NCI-H524 (cell line): ENCODE results near the gene TPO.
"Not testable (repeated sequence)": the region's sequence is repeated elsewhere in the genome, so short reads cannot be mapped to it uniquely, and the experiment has no call there.

Experiments
- DNase-seq, 2 experiments: peaks; one replicate each; lab custom pipeline; 2025; lab: John Stamatoyannopoulos, UW

TPO gene

DNA sequence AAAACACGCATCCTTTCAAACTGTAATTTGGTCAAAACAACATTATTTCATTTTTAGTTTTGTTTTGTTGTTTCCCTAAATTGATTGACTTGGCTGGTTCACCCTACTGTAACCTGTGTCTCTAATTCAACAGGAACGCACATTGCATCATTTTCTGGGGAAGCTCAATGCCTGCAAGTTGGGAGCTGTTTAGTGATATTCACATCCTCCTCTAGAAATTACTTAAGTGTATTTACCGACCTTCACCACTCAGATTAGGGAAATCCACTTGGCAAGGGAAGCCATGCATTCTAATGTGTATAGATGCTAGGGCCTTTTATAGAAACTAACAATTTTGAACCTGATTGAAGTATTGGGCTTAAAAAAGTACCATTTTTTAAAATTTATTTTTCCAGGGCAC is 7.3 kb upstream of the TPO start:
- DNase-seq = no peak

DNA sequence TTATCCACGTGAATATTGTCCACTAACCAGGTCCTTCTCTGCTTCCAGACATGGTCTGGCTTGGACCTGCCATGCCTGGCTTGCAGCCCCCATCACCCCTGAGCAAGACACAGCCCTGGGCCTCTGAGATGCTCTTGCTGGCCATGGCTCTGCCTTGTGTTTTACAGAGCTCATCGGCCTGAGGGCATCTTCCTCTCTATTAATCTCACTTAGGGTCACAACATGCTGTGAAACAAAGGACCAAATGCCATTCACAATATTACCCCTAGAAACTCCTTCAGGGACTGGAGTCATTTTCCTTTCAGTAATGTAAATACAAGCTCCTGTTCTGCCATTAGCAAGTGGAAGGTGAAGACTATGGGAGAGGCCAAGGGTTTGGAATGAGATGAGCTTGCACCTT is 6.8 kb upstream of the TPO start:
- DNase-seq = no peak

DNA sequence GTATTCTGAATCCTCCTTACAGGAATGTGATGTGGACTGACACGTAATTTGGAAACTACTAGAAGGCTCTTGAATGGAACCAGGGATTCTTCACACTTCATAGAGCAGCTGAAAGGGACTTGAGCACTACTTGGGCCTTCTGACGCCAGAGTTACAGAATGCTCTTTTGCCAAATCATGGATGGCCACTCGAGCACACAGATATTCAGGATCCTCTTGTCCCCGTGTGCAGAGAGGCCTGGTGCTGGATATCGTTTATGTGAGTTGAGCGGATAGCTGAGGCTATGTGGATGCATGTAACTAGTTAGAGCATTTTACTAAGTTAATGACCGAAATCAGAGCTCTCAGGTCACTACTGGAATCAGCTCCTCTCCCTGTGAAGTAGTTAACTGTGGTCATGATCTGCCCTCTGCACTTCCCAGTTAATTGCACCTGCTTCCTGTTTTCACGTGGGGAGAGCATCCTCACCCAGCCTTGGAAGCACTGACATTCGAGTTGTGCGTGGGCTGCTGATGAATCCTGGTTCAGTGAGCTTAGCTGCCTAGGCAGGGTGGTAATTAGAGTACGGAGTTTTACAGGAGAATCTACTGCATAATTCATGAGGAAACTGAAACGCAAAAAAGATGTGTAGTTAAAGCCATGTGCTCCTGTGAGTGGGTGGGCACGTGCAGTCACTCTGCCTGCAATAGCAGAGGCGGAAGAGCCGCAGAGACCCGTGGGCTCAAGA is 5.2 kb upstream of the TPO start:
- DNase-seq = no peak

DNA sequence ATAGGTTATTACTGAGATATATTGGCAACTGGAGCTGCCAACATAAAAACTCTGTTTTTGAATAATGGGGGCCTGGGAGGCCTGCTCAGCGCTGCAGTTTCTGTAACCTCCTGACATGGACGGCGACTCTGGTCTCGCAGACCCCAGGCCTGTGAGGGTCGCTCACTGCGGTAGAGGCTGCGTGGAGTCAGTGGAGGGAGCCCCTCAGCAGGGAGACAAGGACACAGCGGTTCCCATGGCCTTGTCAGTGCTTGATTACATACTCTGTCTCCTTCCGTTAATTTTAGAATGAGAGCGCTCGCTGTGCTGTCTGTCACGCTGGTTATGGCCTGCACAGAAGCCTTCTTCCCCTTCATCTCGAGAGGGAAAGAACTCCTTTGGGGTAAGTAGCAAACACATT is 858 bp downstream of the TPO start:
- no peak for DNase-seq

DNA sequence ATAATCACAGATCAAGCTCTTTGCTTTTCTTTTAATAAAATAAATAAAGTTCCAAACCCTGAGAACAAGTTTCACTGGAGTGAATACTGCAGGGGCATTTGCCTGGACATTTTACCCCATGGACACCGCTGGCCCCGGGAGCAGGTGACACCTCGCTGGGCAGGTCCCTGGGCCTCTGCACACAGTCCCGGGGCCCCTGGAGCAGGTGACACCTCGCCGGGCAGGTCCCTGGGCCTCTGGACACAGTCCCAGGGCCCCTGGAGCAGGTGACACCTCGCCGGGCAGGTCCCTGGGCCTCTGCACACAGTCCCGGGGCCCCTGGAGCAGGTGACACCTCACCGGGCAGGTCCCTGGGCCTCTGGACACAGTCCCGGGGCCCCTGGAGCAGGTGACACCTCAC is 1.6 kb downstream of the TPO start:
- not testable (repeated sequence) for DNase-seq

DNA sequence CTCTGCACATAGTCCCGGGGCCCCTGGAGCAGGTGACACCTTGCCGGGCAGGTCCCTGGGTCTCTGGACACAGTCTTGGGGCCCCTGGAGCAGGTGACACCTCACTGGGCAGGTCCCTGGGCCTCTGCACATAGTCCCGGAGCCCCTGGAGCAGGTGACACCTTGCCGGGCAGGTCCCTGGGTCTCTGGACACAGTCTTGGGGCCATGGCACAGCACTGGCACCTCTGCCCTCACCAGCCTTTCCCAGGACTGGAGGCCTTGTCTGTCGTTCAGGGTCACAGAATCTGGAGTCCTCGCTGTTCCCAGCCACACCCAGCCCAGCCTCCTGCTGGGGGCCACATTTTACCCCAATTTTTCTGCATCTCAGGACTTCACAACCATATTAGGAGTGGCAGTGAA is 2.2 kb downstream of the TPO start:
- DNase-seq = no peak

DNA sequence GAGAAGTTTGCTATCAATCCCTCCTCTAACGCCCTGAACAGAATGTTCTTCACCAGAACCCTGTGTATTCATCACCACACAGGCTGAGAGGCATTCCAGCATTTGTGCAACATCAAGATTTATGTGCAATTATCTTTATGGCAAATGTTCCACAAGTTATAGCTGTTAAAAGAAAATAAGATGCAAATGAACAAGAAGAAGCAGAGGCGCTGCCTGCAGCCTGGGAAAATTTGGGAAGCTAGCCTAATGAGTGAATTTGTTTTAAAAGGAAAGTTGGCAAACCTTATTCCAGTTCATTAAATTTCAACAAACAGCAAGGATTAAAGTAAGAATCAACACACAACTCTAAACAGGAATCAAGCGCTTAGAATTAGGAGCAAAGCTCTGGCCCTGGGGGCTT is 5.3 kb downstream of the TPO start:
- no peak for DNase-seq

DNA sequence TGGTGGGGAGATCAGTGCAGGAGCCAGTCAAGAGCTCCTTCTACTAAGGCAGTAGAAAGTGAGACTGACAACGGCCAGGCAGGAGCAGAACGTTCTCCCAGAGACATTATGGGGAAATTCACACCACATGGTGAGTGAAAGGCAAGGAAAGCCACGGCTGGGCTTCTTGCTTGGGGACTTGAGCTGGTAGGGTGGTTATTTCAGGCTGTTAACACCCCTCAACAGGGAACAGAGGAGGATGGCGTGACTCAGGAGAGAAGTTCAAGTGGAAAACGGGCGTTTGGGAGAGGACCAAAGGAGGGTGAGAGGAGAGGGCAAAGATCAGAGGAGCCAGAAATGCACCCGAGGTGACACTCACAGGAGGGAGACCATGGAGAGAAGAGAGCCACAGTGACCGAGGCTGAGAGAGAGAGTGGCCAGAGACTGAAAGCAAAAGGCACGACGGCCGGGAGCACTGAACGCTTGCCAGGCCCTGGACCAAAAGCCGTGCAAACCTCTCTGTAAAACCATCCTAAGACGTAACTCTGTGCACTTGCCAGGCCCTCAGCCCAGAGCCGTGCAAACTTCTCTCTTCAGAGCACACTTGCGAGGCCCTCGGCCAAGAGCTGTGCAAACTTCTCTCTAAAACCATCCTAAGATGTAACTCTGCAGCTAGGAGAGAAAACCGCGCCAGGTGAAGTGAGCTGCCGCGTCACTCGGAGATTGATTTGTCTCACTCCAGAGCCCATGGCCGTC is 7.7 kb downstream of the TPO start:
- DNase-seq = no peak

DNA sequence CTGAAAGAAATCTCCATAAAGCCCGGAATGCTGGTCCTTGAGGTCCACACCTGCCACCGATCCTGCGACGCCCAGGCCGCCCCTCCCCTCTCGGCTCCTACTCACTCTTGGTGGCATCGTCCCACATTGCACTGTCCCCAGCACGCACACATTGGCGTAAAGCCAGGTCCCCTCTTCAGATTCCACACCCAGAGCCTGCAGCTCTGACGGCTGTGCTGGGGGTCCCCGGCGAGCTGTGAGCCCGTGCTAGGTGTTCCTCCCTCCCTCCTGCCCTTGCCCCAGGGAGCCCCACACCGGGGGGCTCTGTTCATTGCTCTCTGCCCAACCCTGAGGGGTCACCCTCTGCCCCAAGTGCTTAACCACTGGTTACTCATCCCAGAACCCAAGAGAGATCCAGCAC is 8.5 kb downstream of the TPO start:
- peak; percentile 27 to 48 for DNase-seq

DNA sequence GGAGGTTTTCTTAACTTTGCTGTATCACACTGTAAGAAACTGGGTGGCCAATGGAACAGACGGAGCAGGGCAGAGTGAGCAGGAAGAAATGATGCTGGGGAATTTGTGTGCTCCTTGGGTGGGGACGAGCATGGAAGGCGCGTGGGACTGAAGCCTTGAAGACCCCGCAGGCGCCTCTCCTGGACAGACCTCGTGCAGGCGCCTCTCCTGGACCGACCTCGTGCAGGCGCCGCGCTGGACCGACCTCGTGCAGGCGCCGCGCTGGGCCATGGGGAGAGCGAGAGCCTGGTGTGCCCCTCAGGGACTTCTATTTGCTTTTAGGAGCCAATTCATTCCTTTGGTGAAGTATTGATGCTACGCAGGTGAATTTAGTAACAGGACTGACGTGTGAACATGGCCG is 8.9 kb downstream of the TPO start:
- no peak for DNase-seq

DNA sequence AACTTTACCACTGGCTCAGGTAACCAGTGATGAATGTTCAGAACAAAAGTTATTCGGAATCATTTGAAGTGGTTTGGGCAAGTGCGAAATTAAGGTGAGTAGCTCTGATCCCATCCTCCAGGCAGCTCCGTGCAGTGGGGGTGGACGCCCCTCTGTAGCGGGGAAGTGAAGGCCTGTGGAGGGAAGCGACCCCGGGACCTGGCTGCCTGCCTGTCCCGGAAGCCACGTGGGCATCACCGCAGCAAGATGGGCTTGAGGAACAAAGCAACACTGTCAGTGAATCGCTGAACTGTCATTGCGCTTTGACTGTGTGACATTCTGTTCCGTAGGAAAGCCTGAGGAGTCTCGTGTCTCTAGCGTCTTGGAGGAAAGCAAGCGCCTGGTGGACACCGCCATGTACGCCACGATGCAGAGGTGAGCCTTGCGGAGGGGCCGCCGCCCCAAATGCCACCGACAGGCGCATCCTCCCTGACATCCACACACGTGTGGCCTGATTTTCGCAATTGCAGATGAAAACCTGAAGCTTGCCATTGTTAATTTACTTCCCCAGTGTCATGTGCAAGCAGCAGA is 9.5 kb downstream of the TPO start:
- DNase-seq = no peak

DNA sequence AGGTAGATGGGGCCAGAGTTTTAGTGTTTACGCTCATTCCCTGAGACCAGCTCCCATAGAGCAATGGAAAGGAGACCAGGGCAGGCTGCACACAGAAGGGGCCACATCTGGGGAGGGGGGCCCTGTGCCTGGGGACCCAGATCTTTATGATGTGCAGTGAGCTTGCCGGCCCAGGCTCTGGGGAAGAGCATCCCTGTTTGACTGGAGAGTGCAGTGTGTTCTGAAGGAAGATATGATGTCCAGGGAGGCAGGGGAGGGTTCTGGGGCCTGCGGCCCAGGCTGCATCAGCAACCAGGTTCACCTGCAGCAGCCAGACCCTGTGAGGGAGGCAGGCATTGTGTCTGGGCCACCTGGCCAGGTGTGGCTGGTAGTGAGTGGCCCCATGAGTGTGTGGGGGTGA is 13.8 kb downstream of the TPO start:
- no peak for DNase-seq

DNA sequence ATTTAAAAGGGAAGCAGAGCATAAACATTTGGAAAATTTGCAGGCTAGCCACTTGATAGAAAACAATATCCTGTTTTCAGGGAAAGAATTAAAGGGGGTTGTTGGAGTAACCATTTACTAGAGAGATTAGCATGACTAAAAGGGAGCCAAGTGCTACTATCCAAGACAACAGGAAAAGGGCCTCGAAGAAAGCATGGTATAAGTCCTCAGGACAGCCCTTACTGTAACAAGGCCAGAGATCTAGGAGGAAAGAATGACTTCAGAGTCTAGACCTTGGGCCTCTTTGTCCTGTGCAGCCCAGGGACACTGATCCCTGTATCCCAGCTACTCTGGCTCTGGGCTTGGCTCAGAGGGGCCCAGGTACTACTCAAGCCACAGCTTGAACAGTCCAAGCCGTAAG is 16.6 kb downstream of the TPO start:
- no peak for DNase-seq

DNA sequence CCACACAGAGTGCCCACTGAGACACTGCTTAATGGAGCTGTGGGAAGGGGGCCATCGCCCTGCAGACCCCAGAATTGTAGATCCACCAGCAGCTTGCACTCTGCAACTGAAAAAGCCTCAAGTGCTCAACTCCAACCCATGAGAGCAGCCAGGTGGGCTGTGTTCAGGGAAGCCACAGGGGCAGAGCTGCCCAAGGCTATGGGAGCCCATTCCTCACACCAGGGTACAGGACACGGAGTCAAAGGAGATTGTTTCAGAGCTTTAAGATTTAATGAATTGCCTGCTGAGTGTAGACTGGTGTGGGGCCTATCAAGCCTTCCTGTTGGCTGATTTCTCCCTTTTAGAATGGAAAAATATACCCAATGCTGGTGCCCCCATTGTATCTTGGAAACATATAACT is 17.2 kb downstream of the TPO start:
- DNase-seq = no peak

DNA sequence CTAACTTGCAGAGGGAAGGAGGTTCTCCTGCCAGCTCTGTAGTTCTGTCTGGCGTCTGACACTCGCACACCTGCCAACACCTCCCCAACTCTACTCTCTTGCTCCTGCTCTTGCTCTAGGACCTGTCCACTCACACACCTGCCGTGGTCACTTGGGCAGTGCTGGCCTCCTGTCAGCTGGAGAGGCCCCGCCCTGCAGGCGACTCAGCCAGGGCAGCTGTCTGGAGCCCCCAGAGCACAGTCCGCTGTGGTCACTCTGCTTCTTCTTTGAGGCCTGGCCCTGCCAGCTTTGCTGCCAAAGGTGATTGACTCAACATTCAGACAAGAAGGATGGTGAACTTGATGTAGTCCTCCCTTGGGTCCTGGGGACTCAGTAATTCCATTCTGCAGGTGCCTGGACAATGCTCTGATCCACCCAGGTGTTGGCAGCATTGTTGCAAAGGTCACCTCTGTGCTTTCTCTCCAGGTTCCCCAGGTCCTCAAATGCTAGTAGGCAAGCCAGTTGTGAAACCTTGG is 18.7 kb downstream of the TPO start:
- DNase-seq = no peak

DNA sequence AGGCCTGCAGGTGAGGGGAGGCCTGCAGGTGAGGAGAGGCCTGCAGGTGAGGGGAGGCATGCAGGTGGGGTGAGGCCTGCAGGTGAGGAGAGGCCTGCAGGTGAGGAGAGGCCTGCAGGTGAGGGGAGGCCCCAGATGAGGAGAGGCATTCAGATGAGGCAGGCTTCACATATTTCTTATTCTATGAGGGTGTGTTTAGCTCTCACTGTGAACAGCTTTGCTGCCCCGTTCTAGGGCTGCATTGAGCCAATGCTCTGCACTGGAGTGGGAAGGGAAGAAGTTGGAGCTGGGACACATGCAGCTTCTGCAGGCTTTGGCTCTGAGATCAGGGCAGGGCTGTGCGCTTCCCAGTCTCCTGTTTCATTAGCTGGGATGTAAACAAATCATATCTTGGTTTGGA is 19.5 kb downstream of the TPO start:
- DNase-seq = no peak

DNA sequence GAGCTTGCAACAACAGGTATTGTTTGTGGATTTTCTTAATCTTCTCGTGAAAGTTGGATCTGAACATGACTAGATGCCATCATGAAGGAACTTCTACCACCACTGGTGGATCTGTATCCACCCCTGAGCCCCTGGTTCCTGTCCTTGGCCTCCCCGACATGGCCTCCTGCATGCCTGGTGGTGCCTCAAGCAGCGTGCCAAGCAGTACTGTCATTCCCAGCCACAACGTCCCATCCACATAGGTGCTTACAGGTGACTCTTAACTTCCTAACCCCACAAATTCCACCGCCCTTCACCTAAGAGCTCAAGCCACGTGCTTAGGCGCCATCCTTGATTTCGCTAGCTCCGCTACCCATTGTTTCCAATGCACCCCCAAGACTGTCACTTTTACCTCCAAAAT is 23.1 kb downstream of the TPO start:
- no peak for DNase-seq

DNA sequence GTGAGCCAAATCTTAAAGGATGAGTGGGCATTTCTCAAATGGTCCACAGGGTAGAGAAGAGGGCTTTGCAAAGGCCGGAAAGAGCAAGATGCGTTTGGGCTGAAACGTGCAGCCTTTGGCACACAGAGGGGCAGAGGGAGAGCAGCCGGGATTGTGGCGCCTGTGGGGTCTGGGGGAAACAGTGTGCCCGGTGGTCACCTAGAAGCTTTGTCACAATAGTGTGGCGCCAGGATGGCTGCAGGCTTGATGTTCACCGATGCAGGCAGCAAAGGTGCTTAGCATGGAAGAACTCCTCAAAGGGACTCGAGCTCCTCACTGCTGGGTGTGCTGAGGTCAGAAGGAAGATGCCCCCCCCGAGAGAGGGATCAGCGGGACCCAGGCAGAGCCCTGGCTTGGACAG is 23.8 kb downstream of the TPO start:
- no peak for DNase-seq

DNA sequence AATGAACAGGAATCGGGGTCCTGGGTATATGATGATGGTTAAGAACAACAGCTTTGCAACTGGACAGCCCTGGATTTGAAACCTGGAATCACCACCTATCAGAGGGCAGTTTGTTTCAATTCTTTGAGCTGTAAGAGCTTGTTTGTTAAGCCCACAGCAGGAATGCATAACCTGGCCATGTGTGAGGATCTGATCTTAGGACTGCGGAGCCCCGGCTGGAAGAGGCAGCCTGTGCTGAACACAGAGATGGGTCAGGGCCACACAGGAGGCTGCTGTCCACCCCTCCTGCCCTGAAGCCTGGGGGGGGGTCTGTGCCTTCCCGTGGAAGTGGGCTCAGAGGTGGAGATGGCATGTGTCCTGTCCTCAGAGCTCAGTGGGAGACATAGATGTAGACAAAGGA is 24.3 kb downstream of the TPO start:
- no peak for DNase-seq

DNA sequence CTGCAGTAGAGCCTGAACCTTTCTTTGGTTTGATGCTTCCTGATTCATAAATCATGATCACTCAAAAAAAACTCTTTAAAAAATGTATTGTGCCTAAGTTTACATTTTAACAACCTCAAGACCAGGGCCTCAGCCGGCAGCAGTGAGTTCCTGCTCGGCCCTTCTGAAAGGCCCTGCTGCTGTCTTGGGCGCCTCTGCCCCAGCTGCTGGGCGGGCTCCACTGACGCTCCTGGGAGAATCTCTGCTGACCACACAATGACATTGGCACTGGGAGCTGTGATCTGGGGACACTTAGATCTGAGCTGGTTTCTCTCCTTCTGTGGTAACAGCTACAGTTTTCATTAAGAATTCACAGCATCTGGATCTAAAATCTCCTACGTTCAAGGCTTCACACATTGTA is 25.7 kb downstream of the TPO start:
- no peak for DNase-seq

DNA sequence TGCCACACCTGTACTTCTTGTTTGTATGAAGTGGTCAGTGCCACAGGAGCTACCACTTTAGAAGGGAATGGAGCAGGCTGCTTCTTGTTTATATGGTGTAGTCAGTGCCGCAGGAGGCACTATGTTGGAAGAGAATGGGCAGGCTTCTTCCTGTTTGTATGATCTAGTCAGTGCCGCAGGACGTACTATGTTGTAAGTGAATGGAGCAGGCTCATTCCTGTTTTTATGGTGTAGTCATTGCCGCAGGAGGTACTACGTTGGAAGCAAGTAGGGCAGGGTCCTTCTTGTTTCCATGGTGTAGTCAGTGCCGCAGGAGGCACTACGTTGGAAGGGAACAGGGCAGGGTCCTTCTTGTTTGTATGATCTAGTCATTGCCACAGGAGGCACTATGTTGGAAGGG is 27.3 kb downstream of the TPO start:
- DNase-seq = no peak

DNA sequence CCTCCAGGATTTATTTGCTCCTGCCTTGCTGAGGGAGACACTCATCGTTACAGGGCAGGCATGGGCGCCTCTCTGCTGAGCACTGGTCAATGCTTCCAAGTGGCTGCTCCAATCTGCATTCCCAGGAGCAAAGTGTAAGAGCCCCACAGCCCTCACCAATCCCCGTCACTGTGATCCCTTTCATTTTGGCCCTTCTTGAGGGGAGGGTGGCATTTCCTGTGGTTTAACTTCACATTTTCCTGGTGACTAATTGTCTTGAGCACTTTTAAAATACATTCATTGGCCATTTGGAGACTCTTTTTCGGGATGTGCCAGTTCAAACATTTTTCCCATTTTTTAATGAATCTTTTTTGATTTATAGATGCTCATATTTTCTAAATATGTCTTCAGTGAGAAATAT is 33.0 kb downstream of the TPO start:
- no peak for DNase-seq

DNA sequence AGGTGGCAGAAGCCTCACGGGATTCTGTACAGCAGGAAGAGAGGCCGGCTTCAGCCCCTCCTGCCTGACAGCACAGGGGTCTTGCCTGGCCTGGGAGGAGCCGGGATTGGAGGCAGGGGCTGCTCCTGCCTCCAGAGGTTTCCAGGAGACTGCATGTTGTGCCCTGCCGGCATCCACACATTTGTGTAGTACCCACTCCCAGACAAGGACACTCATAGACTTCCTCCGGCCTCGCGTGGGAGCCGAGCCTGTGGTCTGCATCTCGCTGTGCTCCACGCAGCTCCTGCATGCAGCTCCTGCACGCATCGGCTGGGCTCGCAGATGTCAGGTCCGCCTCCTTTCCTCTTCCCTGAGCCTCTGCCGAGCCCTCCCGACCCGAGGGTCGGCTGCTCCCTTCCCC is 34.7 kb downstream of the TPO start:
- DNase-seq = no peak
